Sigmoid colon (tissue), 3 donors: ENCODE measurements around the gene ZBTB7B.

ENCODE experiments used
- CTCF ChIP-seq, 4 experiments: fragments of 450-650 bp in 3 of 4; fragments of 200-600 bp in 1 of 4; IDR thresholded peaks; one replicate each; pipeline ENCODE4 v1.5.1; 2016 to 2019; ENCODE audit warnings: antibody characterized with exemption in 4 of 4, mild to moderate bottlenecking in 3 of 4, moderate library complexity in 2 of 4
- POLR2A ChIP-seq, 2 donors: fragments of 450-650 bp; IDR thresholded peaks; one replicate each; pipeline ENCODE4 v1.6.1; 2016; ENCODE audit warnings: antibody characterized with exemption in 2 of 2, mild to moderate bottlenecking in 2 of 2, moderate library complexity in 2 of 2

- TF ChIP-seq CTCF (IDR thresholded peaks at IDR 0.05) (peak; percentile 88 to 94 (median 94)), POLR2A (IDR thresholded peaks at IDR 0.05) (peak in 1 of 2 donors; percentile 62)
Observed at GRCh38 chr1:155050560-155051341, 48.1 kb downstream of the ZBTB7B start, which contains the start of gene ADAM15.
